Stimulated activated CD8-positive, alpha-beta memory T cell treated with anti-CD3 and anti-CD28 coated beads, Interleukin-15, amount 100 ng/mL, for 48 hours (primary cell): Measurements from ENCODE around the gene GRM1.

Experiments used
- DNase-seq, 2 donors: peaks; one replicate each; pipeline ENCODE4 v3.0.0-alpha.2; 2020; ENCODE audit warnings: low read depth in 2 of 2

GRM1 gene

GRCh38 chr6:146315381-146316174 lies 286.7 kb downstream of the GRM1 start:
- DNase-seq = no peak

DNA sequence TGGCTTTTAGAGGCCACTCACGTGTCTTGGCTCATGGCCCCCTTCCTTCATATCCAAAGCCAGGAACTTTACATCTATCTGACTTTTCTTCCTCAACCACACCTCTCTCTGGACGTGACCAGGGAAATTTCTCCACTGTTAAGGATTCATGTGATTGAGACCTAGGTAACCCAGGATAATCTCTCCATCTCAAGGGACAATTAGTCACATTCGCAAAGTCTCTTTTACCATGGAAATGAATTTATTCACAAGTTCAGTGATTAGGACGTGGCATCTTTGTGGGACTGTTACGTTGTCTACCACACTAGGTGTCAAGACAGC lies 287.3 kb downstream of the GRM1 start:
- no peak for DNase-seq

- DNase-seq = no peak
Observed at GRCh38 chr6:146331013-146331412, 302.2 kb downstream of the GRM1 start.

DNA sequence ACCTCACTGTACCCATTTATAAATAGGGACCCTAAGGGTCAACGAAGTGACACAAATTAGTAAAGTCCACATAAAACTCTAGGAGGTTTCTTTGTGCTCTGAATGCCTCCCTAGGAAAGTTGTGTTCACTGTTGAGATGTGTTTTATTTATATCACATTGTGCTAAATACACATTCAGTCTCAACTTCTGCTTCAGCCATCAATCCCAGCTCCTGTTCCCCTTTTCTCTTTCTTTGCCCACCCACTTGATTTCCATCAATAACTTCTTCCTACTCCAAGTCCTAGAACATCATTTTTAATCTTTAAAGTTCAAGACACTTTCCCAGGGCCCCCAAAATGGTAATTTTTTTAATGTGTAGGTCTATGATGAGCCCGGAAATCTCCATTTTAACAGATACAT lies 306.5 kb downstream of the GRM1 start:
- DNase-seq = no peak

- DNase-seq = no peak
Observed at GRCh38 chr6:146336191-146336590, 307.3 kb downstream of the GRM1 start.

DNA sequence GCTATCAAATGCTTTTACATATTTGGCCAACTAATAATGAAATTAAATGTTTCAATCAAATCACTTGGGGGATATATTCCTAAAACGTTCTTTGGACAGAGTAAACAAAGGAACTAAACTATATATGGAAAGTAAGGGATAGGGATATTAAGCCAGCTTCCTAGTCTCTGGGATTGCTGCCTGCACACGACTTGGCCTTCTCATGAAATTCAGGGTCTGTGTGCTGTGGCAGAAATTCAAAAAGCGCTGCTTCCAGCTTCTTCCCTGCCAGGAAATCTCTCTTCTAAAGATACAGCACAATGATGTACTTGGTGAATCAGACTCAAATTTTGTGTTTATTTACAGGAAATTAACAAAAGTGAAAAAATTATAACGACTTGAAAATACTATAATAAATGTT lies 308.5 kb downstream of the GRM1 start:
- DNase-seq = no peak

- no peak for DNase-seq
Observed at GRCh38 chr6:146339716-146340115, 310.9 kb downstream of the GRM1 start.

DNA sequence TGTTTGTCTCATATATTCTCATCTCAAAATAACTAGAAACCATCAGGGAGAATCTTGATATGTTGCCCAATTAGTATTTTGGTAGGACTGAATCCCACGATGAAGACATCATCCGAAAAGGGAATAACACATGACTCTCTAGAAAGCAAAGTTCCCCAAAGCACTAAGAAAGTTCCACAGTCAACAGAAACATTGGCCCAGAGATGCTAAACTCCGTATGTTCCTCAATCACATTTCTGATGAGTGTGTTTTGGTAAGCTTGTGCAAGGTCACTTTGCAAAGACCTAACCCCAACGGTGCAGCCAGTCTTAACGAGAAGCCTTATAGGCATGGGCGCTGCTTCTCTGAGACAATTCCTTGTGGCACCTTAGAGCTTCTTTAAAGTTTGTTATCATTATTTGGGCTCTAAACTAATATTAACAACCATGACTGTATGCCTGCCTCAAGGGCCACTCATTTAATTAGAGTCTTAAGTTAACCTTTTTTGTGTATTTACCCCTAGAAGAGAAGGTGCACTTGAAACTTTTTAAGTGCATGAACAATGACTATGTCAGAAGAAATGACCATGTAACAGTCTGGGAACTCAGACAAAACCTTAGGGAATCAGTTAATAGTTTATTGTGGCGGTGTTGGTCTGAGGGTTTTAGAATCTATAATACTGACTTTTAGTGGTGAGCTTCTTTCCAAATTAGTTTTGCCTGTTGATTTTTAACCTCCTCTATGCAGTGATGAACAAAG lies 312.8 kb downstream of the GRM1 start:
- no peak for DNase-seq

- DNase-seq = no peak
Observed at GRCh38 chr6:146345598-146345997, 316.7 kb downstream of the GRM1 start.

- no peak for DNase-seq
Observed at GRCh38 chr6:146347090-146347489, 318.2 kb downstream of the GRM1 start.

DNA sequence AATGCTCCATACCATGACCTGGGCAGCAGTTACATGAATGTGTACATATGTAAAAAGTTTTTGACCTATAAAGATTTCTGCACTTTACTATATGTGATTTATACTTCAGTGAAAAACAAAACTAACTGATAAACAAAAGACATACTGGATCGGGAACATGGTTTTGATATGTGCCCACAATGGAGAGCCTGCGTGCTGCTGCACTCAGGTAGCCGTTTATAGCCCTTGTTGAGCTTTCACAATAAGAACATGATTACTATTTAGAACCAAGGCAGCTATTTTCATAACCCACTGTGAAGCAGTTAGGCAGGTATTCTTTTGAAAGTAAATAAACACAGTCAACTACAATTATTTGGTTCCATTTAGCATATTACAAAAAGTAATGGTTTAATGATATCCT lies 318.8 kb downstream of the GRM1 start:
- DNase-seq = no peak

GRCh38 chr6:146351018-146351417 lies 322.2 kb downstream of the GRM1 start:
- DNase-seq = no peak

- no peak for DNase-seq
Observed at GRCh38 chr6:146352163-146352562, 323.3 kb downstream of the GRM1 start.

- DNase-seq = no peak
Observed at GRCh38 chr6:146354451-146354850, 325.6 kb downstream of the GRM1 start.

DNA sequence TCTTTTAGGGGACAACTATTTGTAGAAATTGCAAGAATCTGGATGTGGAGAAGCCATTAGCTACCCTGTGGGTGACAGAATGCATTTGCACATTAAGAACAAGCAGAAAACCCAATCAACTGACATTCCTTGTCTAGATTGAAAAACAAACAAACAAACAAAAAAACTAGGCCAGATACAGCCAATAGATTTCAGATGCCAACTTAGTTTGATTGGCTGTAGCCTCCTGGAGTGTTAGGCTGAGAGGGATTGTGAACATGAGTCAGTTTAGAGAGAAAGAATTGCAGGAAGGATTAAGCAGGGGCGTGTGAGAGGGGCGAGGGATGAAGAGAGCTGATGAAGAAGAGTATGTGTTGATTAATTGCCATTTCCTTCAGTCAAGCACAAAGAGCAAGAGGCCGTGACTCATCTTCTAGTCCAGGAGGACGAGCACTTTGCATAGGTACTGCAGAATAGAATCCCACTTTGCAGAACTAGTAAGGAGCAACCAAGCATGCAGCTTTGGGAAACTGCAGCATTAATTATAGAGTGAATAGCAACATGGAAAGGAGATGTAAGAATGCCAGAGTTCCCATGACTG lies 326.7 kb downstream of the GRM1 start:
- DNase-seq = no peak

GRCh38 chr6:146357578-146358430 lies 328.9 kb downstream of the GRM1 start:
- DNase-seq = no peak

DNA sequence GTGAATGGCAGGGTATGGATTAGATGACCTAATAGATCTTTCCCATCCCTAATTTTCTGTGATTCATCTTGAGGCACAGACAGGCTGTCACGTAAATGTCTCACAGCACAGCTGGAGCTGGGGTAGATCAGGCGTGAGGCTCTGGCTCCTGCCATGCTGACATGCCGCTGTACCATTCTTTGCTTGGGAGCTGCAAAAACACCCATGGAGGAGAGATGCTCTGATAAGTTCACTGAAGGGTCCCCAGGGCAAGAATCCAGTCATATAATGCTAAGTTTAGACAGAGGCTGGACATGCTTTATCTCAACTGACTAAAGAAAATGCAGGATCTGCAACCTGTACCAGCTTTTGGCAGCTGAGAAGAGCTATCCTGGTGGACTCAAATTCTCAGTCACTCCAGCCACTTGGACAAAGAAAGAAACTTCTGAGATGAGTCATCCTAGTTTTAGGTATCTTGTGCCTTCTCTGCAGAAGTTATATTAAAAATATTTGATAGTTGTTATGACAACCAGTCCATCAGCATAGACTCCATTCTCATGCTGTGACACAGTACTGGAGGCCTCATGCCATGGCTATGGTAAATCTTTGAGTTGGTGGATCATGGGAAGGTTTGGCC lies 329.7 kb downstream of the GRM1 start:
- no peak for DNase-seq

- no peak for DNase-seq
Observed at GRCh38 chr6:146359131-146359530, 330.3 kb downstream of the GRM1 start.

DNA sequence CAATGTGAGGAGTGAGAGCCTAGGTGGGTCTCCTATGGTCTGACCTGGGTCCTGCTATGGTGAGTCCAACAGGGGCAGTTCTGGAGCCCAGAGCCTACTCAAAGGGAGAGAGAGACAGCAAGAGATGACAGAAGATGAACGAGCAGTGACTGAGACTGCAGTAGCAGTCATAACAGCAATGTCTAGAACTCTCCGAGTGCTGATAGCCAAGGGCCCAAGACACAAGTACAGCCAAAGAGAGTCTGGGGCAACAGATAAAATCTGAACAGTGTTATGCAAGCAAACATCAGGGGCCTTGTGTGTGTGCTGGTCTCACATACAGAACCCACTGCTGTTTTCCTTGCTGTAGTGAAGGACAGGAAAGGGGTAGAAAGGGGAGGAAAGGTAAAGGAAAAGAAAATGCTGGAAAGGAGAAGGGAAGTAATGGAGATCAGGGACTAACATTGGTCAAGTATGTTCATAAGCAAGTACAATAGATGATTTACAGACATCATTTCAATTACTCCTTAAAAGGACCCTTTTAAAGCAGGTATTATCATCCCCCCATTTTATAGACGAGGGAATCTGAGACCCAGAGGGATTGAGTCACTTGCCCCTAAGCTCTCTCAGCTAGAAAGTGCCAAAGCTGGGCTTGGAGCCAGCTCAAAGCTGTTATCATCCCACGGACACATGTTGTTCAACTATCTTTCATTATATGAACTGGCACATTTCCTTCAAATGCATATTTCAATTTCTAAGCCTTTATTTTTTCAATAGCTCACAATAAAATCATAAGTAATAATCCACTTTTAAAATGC lies 332.5 kb downstream of the GRM1 start:
- DNase-seq = no peak

GRCh38 chr6:146363838-146364607 lies 335.2 kb downstream of the GRM1 start:
- DNase-seq = no peak
